H1 (cell line): Measurements from ENCODE around the gene ANKS1B. TPM values are rescaled to one million over a fixed set of nuclear protein-coding genes. Genes with fewer than 3 reads are reported as not detected.

Experiments used
- CTCF ChIA-PET: fragments of 300-600 bp; sonication (Branson Sonifier 250); formaldehyde crosslinking; loops from one replicate; lab custom pipeline; 2021; ENCODE audit not compliant: partially characterized antibody; lab: Charles Lee
- POLR2A ChIA-PET: fragments of 300-600 bp; sonication (Branson Sonifier 250); formaldehyde crosslinking; loops from one replicate; lab custom pipeline; 2021; ENCODE audit warnings: inconsistent platforms; ENCODE audit not compliant: partially characterized antibody; lab: Charles Lee
- DNase-seq, 2 experiments: peaks; one replicate each; pipeline versions ENCODE4 v3.0.0 to v3.0.0-alpha.2; 2010 to 2022; ENCODE audit warnings: low spot score in 2 of 2, low read depth in 1 of 2, mixed read lengths in 1 of 2
- FAIRE-seq: peaks from 2 replicates; lab custom pipeline; 2011; peaks lifted over from hg19 to GRCh38; lab: Jason Lieb, UNC
- H2AFZ ChIP-seq: 2 replicates; pipeline ENCODE4 v1.8.1; 2012; ENCODE audit warnings: low read length, inconsistent platforms
- H2AK5ac ChIP-seq: 2 replicates; pipeline ENCODE4 v1.6.1; 2013; ENCODE audit warnings: low read depth, low read length
- H2BK120ac ChIP-seq: replicated peaks from 2 replicates; pipeline ENCODE3; 2013; ENCODE audit warnings: low read depth, low read length, inconsistent platforms
- H2BK12ac ChIP-seq: 2 replicates; pipeline ENCODE4 v1.6.1; 2013; ENCODE audit warnings: low read depth, low read length
- H2BK15ac ChIP-seq: 2 replicates; pipeline ENCODE4 v1.6.1; 2013; ENCODE audit warnings: low read length
- H2BK20ac ChIP-seq: 2 replicates; pipeline ENCODE4 v1.6.1; 2013; ENCODE audit warnings: low read length
- H2BK5ac ChIP-seq: 2 replicates; pipeline ENCODE4 v1.6.1; 2013; ENCODE audit warnings: low read depth, low read length
- H3K14ac ChIP-seq: 2 replicates; pipeline ENCODE4 v1.6.1; 2013; ENCODE audit warnings: inconsistent platforms; ENCODE audit not compliant: insufficient read length
- H3K18ac ChIP-seq: 2 replicates; pipeline ENCODE4 v1.6.1; 2013; ENCODE audit warnings: low read length; ENCODE audit errors: extremely low read depth
- H3K23ac ChIP-seq: 2 replicates; pipeline ENCODE4 v1.6.1; 2013; ENCODE audit warnings: inconsistent platforms; ENCODE audit not compliant: insufficient read length
- H3K23me2 ChIP-seq: 2 replicates; pipeline ENCODE4 v1.6.1; 2013; ENCODE audit warnings: low read depth, low read length
- H3K27ac ChIP-seq: 2 replicates; pipeline ENCODE4 v1.6.1; 2011; ENCODE audit warnings: low read depth, low read length, inconsistent platforms
- H3K27me3 ChIP-seq, 4 experiments: replicated peaks in 1 of 4; 1 replicate in 1 of 4; 2 replicates in 3 of 4; pipeline versions ENCODE4 v1.6.1 to v1.8.1; 2011 to 2013; ENCODE audit warnings: low read length in 3 of 4, mild to moderate bottlenecking in 3 of 4, inconsistent platforms in 2 of 4, mixed read lengths in 2 of 4, moderate library complexity in 1 of 4; ENCODE audit not compliant: control insufficient read depth in 3 of 4, insufficient read depth in 3 of 4; ENCODE audit errors: extremely low read depth in 1 of 4
- H3K36me3 ChIP-seq, 4 experiments: 2 replicates each; pipeline versions ENCODE4 v1.6.1 to v1.8.1; 2011 to 2013; ENCODE audit warnings: mild to moderate bottlenecking in 4 of 4, low read length in 3 of 4, moderate library complexity in 2 of 4, control low read depth in 1 of 4, inconsistent platforms in 1 of 4; ENCODE audit not compliant: insufficient read depth in 4 of 4, control insufficient read depth in 2 of 4
- H3K4ac ChIP-seq: replicated peaks from 2 replicates; pipeline ENCODE3; 2013; ENCODE audit warnings: low read length, low read depth, mixed read lengths, inconsistent platforms; ENCODE audit not compliant: insufficient read length
- H3K4me1 ChIP-seq, 4 experiments: replicated peaks in 1 of 4; 1 replicate in 1 of 4; 2 replicates in 3 of 4; pipeline versions ENCODE4 v1.6.1 to v1.8.1; 2011 to 2013; ENCODE audit warnings: low read length in 3 of 4, inconsistent platforms in 2 of 4, mixed read lengths in 1 of 4; ENCODE audit not compliant: insufficient read depth in 4 of 4, control insufficient read depth in 3 of 4
- H3K4me2 ChIP-seq, 2 experiments: 2 replicates each; pipeline versions ENCODE4 v1.6.1 to v1.8.1; 2011 to 2013; ENCODE audit warnings: low read depth in 2 of 2, low read length in 2 of 2, control low read depth in 1 of 2, inconsistent platforms in 1 of 2, mild to moderate bottlenecking in 1 of 2; ENCODE audit not compliant: insufficient read depth in 1 of 2
- H3K4me3 ChIP-seq, 4 experiments: fragments of 200-600, 300-600 bp in 1 of 4; sonication (generic), shearing (Covaris generic), sonication (Bioruptor Twin) in 1 of 4; 2 replicates each; pipeline versions ENCODE4 v1.5.1 to v1.8.1; 2011 to 2016; ENCODE audit warnings: low read length in 4 of 4, low read depth in 3 of 4, control low read depth in 2 of 4, inconsistent platforms in 2 of 4, mild to moderate bottlenecking in 2 of 4, mixed read lengths in 1 of 4, moderate library complexity in 1 of 4; ENCODE audit not compliant: insufficient read depth in 2 of 4; ENCODE audit errors: extremely low read depth in 1 of 4
- H3K56ac ChIP-seq: replicated peaks from 2 replicates; pipeline ENCODE3; 2013; ENCODE audit warnings: low read depth, mild to moderate bottlenecking, mixed read lengths, low read length, inconsistent platforms; ENCODE audit not compliant: insufficient read length
- H3K79me1 ChIP-seq: 2 replicates; pipeline ENCODE4 v1.6.1; 2013; ENCODE audit warnings: low read depth, low read length, control low read depth
- H3K79me2 ChIP-seq, 2 experiments: 2 replicates each; pipeline versions ENCODE4 v1.6.1 to v1.8.1; 2012 to 2013; ENCODE audit warnings: low read length in 2 of 2, mild to moderate bottlenecking in 2 of 2, inconsistent platforms in 1 of 2; ENCODE audit not compliant: insufficient read depth in 2 of 2, control insufficient read depth in 1 of 2
- H3K9ac ChIP-seq, 4 experiments: replicated peaks in 1 of 4; 1 replicate in 1 of 4; 2 replicates in 3 of 4; pipeline versions ENCODE4 v1.6.1 to v1.8.1; 2011 to 2013; ENCODE audit warnings: low read depth in 3 of 4, low read length in 3 of 4, control low read depth in 2 of 4, mild to moderate bottlenecking in 2 of 4, moderate library complexity in 2 of 4, inconsistent platforms in 1 of 4; ENCODE audit errors: extremely low read depth in 1 of 4
- H3K9me3 ChIP-seq, 2 experiments: 2 replicates each; pipeline versions ENCODE4 v1.6.1 to v1.8.1; 2012 to 2013; ENCODE audit warnings: mild to moderate bottlenecking in 2 of 2, moderate library complexity in 2 of 2, control low read depth in 1 of 2, inconsistent platforms in 1 of 2, low read depth in 1 of 2, low read length in 1 of 2, mixed read lengths in 1 of 2; ENCODE audit not compliant: insufficient read depth in 2 of 2
- H4K20me1 ChIP-seq, 2 experiments: replicated peaks in 1 of 2; 2 replicates each; pipeline versions ENCODE3 to v1.8.1; 2011 to 2013; ENCODE audit warnings: inconsistent platforms in 2 of 2, low read length in 2 of 2, mild to moderate bottlenecking in 1 of 2; ENCODE audit not compliant: insufficient read depth in 2 of 2, control insufficient read depth in 1 of 2
- H4K5ac ChIP-seq: 2 replicates; pipeline ENCODE4 v1.6.1; 2013; ENCODE audit warnings: low read length, low read depth, mixed read lengths, inconsistent platforms; ENCODE audit not compliant: insufficient read length
- H4K8ac ChIP-seq: 2 replicates; pipeline ENCODE4 v1.8.0; 2013; ENCODE audit warnings: mild to moderate bottlenecking, moderate library complexity, low read length, inconsistent platforms; ENCODE audit not compliant: insufficient read depth; ENCODE audit errors: extremely low read depth
- H4K91ac ChIP-seq: replicated peaks from 2 replicates; pipeline ENCODE3; 2013; ENCODE audit warnings: low read length, mixed read lengths, inconsistent platforms; ENCODE audit not compliant: insufficient read length
- BCL11A ChIP-seq, 2 experiments: IDR thresholded peaks; one replicate each; pipeline ENCODE4 v1.6.1; 2011; ENCODE audit warnings: low read depth in 2 of 2, low read length in 2 of 2, mild to moderate bottlenecking in 2 of 2
- RAD21 ChIP-seq, 2 experiments: IDR thresholded peaks in 1 of 2; conservative IDR thresholded peaks in 1 of 2; 2 replicates each; pipeline ENCODE4 v1.6.1; 2011; ENCODE audit warnings: low read depth in 2 of 2, low read length in 2 of 2, improper control_type of control experiment in 1 of 2, inconsistent platforms in 1 of 2, mild to moderate bottlenecking in 1 of 2, moderate library complexity in 1 of 2
- WGBS, 2 experiments: shearing (Covaris generic) in 1 of 2; methylation state at CpG; one replicate each; pipeline versions ENCODE4 v1.1.6 to v1.1.7; 2013 to 2015; ENCODE audit warnings: low lambda C conversion rate in 2 of 2, mixed read lengths in 2 of 2, inconsistent platforms in 1 of 2, low coverage in 1 of 2, missing lambda C conversion rate in 1 of 2; ENCODE audit not compliant: insufficient replicate concordance in 2 of 2, insufficient coverage in 1 of 2, insufficient read length in 1 of 2; ENCODE audit errors: extremely low coverage in 1 of 2, missing lambda C conversion rate in 1 of 2; 5-methylcytosine and 5-hydroxymethylcytosine counted together
- polyA plus RNA-seq, 7 experiments: library from polyadenylated mRNA; depleted of rRNA in 3 of 7; stranded (reverse) in 5 of 7; unstranded in 2 of 7; fragments of >200 nt in 5 of 7; fragments of 200-250 nt in 2 of 7; gene quantifications; 1 replicate in 5 of 7; 2 replicates in 1 of 7; 4 replicates in 1 of 7; pipeline versions ENCODE4 v1.2.1 to v1.2.3, GENCODE V29; 2011 to 2013; ENCODE audit warnings: missing spikeins in 2 of 7, mixed read lengths in 2 of 7
- total RNA-seq: library from RNA; stranded (reverse); fragmentation: NEBNext Ultra II Directional; extraction: Animal tissue kit (Norgen Biotek cat#: 25700); gene quantifications from 2 replicates; pipeline ENCODE4 v1.2.1, GENCODE V29; 2021
- TF ChIP-seq, protein P1 (sequence below), 3 experiments: IDR thresholded peaks; 1 replicate in 2 of 3; 2 replicates in 1 of 3; pipeline versions ENCODE4 v1.5.1 to v1.6.1; 2011; ENCODE audit warnings: low read length in 3 of 3, mild to moderate bottlenecking in 3 of 3, inconsistent platforms in 2 of 3, low read depth in 1 of 3, moderate library complexity in 1 of 3; ENCODE audit not compliant: insufficient read depth in 1 of 3; ENCODE audit errors: control extremely low read depth in 1 of 3

Gene ANKS1B
- total and polyA plus RNA-seq, 2 of the 8 experiments (the other 6 are each of a cell fraction or from before 2014, with no cell fraction given), result 2.7 to 6.1 TPM

DNA sequence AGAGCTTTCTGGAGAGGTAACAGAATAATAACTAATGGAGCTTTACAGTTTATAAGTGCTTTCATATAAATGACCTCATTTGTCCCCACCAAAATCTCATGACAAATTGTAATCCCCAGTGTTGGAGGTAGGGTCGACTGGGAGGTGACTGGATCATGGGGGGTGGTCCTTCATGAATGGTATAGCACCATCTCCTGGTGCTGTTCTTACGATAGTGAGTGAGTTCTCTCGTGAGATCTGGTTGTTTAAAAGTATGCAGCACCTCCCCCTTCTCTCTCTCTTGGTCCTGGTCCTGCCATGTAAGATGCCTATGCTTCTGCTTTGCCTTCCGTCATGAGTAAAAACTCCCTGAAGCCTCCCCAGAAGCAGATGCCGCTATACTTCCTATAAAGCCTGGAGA lies 760.5 kb downstream of the ANKS1B start:
- H3K9ac ChIP-seq, result no peak overlapping the region

More for the DNA sequence above, 760.5 kb downstream of the ANKS1B start:
- H3K4me3 ChIP-seq, result no peak overlapping the region
- no peak overlapping the region for H2AK5ac ChIP-seq
- H3K14ac ChIP-seq, result no peak overlapping the region
- CTCF ChIA-PET, result interaction anchor here (0.7 to 1.3 kb wide), 6 partner anchors 10 to 176 kb away, joined by 3 read pairs; no protein-coding TSS in a partner anchor
- H4K5ac ChIP-seq, result no peak overlapping the region
- FAIRE-seq (no peak), DNase-seq (no peak)
- POLR2A ChIA-PET, result interaction anchor here (0.9 kb wide), 1 partner anchor 9 kb away, joined by 3 read pairs; no protein-coding TSS in a partner anchor
- H3K27me3 ChIP-seq, result no peaks in the 10 kb centered on the region
- H2BK5ac ChIP-seq, result no peak overlapping the region
- WGBS, 2 experiments, result 64% methylated on average over 5 of the region's 5 CpGs; no CpG with 5 or more reads in 1 of the 2 experiments
- H3K4ac ChIP-seq, result no peak overlapping the region
- H2BK120ac ChIP-seq, result no peak overlapping the region
- no peaks in the 10 kb centered on the region for H3K36me3 ChIP-seq
- no peak overlapping the region for H2BK12ac ChIP-seq
- H3K79me1 ChIP-seq, result no peaks in the 10 kb centered on the region
- H2BK15ac ChIP-seq, result no peak overlapping the region
- H3K56ac ChIP-seq, result no peak overlapping the region
- H3K4me2 ChIP-seq, result no peak overlapping the region
- no peak overlapping the region for H3K18ac ChIP-seq
- H3K79me2 ChIP-seq, result no peaks in the 10 kb centered on the region
- H2AFZ ChIP-seq, result no peak overlapping the region
- H2BK20ac ChIP-seq, result no peak overlapping the region
- H3K23ac ChIP-seq, result no peak overlapping the region
- H4K91ac ChIP-seq, result no peak overlapping the region
- no peaks in the 10 kb centered on the region for H3K4me1 ChIP-seq
- H3K23me2 ChIP-seq, result no peaks in the 10 kb centered on the region
- H3K9me3 ChIP-seq, result peaks cover 5 to 8% of the 10 kb centered on the region in 2 experiments; a peak in 3 of 4 replicates
- no peaks in the 10 kb centered on the region for H4K20me1 ChIP-seq
- no peak overlapping the region for H3K27ac ChIP-seq
- TF ChIP-seq RAD21 (IDR thresholded peaks at IDR 0.05 in 1 of 2, conservative IDR thresholded peaks at IDR 0.05 in 1 of 2; ENCODE audit: low read depth in 2 of 2, low read length in 2 of 2) (peak; percentile 37 to 46; a peak in 3 of 4 replicates), BCL11A (IDR thresholded peaks at IDR 0.05; ENCODE audit: low read depth in 2 of 2, low read length in 2 of 2) (no peak)
- TF ChIP-seq, protein P1, sequence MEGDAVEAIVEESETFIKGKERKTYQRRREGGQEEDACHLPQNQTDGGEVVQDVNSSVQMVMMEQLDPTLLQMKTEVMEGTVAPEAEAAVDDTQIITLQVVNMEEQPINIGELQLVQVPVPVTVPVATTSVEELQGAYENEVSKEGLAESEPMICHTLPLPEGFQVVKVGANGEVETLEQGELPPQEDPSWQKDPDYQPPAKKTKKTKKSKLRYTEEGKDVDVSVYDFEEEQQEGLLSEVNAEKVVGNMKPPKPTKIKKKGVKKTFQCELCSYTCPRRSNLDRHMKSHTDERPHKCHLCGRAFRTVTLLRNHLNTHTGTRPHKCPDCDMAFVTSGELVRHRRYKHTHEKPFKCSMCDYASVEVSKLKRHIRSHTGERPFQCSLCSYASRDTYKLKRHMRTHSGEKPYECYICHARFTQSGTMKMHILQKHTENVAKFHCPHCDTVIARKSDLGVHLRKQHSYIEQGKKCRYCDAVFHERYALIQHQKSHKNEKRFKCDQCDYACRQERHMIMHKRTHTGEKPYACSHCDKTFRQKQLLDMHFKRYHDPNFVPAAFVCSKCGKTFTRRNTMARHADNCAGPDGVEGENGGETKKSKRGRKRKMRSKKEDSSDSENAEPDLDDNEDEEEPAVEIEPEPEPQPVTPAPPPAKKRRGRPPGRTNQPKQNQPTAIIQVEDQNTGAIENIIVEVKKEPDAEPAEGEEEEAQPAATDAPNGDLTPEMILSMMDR (IDR thresholded peaks at IDR 0.05; ENCODE audit: control extremely low read depth in 1 of 3, insufficient read depth in 1 of 3, low read depth in 1 of 3, low read length in 3 of 3), result peak; percentile 2 to 28 (median 21); a peak in 2 of 4 replicates
- H4K8ac ChIP-seq, result no peak overlapping the region
